ENCODE results near the gene FOXF2. TPM values are rescaled to one million over a fixed set of nuclear protein-coding genes. Genes with fewer than 3 reads are reported as not detected.

FOXF2 gene
- total RNA-seq, 1 donor from 2014 or later: not detected

DNA sequence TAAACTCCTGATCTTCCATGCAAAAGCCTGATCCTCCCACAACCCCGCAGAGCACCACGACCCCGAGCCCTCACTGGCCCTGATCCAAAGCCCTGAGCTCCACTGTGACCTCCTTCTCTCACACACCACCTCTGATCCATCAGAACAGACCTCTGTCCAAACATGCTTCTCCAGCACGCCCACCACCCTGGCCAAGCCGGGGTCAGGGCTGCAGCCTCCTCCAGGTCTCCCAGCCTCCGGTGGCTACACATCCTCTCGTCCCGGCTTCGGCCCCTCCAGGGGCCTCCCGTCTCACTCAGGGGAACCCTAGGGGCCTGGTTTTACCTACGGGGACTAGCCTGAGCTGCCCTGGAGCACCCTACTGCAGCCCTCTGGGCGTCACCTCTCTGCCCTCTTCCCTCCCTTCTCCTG, 49.1 kb downstream of the FOXF2 start:
- no peak for DNase-seq (ENCODE audit: low read depth)

- no peak for DNase-seq (ENCODE audit: low read depth)
These were observed 50.0 kb downstream of the FOXF2 start for GRCh38 chr6:1439349-1439748.

GRCh38 chr6:1442929-1443328, 53.6 kb downstream of the FOXF2 start:
- no peak for DNase-seq (ENCODE audit: low read depth)

Small RNA genes within 50 kb of the gene (microRNA-seq; reads per million reads assigned to microRNA genes)
- 0.48 reads per million for gene MIR6720

Other genes with a start within 250 kb of the FOXF2 start
- not detected in 2 replicates for gene FOXQ1, start 77.5 kb upstream of the FOXF2 start, total RNA-seq
- 3.6 and 5.0 TPM in 2 replicates for gene FOXC1, start 220.3 kb downstream of the FOXF2 start, total RNA-seq

Data from myocyte (in vitro differentiated cells).